Endodermal cell (in vitro differentiated cells): ENCODE results near the gene LMBR1L. TPM values are rescaled to one million over a fixed set of nuclear protein-coding genes. Genes with fewer than 3 reads are reported as not detected.
"Not testable (repeated sequence)": the region's sequence is repeated elsewhere in the genome, so short reads cannot be mapped to it uniquely, and the experiment has no call there.

ENCODE experiments used
- DNase-seq: peaks from one replicate; pipeline ENCODE4 v3.0.0-alpha.2; 2017
- H3K27ac ChIP-seq: 2 replicates; pipeline ENCODE4 v1.5.1; 2013; ENCODE audit warnings: mild to moderate bottlenecking, low read depth, low read length, moderate library complexity
- H3K27me3 ChIP-seq: 2 replicates; pipeline ENCODE4 v1.6.1; 2013; ENCODE audit warnings: mild to moderate bottlenecking, low read length, moderate library complexity; ENCODE audit not compliant: insufficient read depth, control insufficient read depth, poor library complexity, severe bottlenecking
- H3K36me3 ChIP-seq: 2 replicates; pipeline ENCODE4 v1.7.0; 2013; ENCODE audit warnings: mild to moderate bottlenecking, low read length, moderate library complexity; ENCODE audit not compliant: control insufficient read depth, insufficient read depth
- H3K4me1 ChIP-seq: one replicate; pipeline ENCODE4 v1.7.0; 2013; ENCODE audit warnings: low read length; ENCODE audit not compliant: control insufficient read depth, insufficient read depth
- H3K4me3 ChIP-seq: 2 replicates; pipeline ENCODE4 v1.5.1; 2013; ENCODE audit warnings: mild to moderate bottlenecking, low read length, moderate library complexity
- H3K9ac ChIP-seq: 2 replicates; pipeline ENCODE4 v1.6.1; 2013; ENCODE audit warnings: mild to moderate bottlenecking, low read length, moderate library complexity; ENCODE audit not compliant: poor library complexity, severe bottlenecking; ENCODE audit errors: extremely low read depth
- H3K9me3 ChIP-seq: 2 replicates; pipeline ENCODE4 v1.6.1; 2013; ENCODE audit warnings: mild to moderate bottlenecking, low read length, moderate library complexity; ENCODE audit not compliant: control insufficient read depth
- H3K27ac Mint-ChIP-seq: 2 replicates; pipeline ENCODE4 v1.8.0; 2020; ENCODE audit warnings: mixed read lengths
- H3K27me3 Mint-ChIP-seq: 2 replicates; pipeline ENCODE4 v1.8.0; 2021; ENCODE audit warnings: mild to moderate bottlenecking, mixed read lengths; ENCODE audit not compliant: insufficient read depth
- H3K36me3 Mint-ChIP-seq: 2 replicates; pipeline ENCODE4 v1.8.0; 2020; ENCODE audit warnings: low read depth, mixed read lengths
- H3K4me1 Mint-ChIP-seq: 2 replicates; pipeline ENCODE4 v1.8.0; 2020; ENCODE audit warnings: mixed read lengths
- H3K4me3 Mint-ChIP-seq: 2 replicates; pipeline ENCODE4 v1.8.0; 2020; ENCODE audit warnings: mild to moderate bottlenecking, moderate library complexity, mixed read lengths
- H3K9me3 Mint-ChIP-seq: 2 replicates; pipeline ENCODE4 v1.8.0; 2020; ENCODE audit warnings: mild to moderate bottlenecking, mixed read lengths
- WGBS, 2 experiments: methylation state at CpG; one replicate each; pipeline versions ENCODE4 v1.1.5 to v1.1.7; 2013; ENCODE audit warnings: missing lambda C conversion rate in 2 of 2, mixed read lengths in 1 of 2; ENCODE audit not compliant: insufficient coverage in 1 of 2, insufficient read length in 1 of 2; 5-methylcytosine and 5-hydroxymethylcytosine counted together
- total RNA-seq, 2 donors: library from RNA; stranded (reverse); fragmentation: NEBNext Ultra II Directional in 1 of 2; extraction: Animal tissue kit (Norgen Biotek cat#: 25700) in 1 of 2; gene quantifications; 2 replicates in 1 of 2; 3 replicates in 1 of 2; pipeline ENCODE4 v1.2.1, GENCODE V29; 2021
- TF ChIP-seq, protein P1 (sequence below): fragments of 200-600 bp; sonication (generic); conservative IDR thresholded peaks from 2 replicates; pipeline ENCODE4 v1.5.0; 2021; ENCODE audit warnings: antibody characterized with exemption, mild to moderate bottlenecking

The LMBR1L gene
- total RNA-seq, 2 donors from 2014 or later, result 89.5 to 98.6 TPM

DNA sequence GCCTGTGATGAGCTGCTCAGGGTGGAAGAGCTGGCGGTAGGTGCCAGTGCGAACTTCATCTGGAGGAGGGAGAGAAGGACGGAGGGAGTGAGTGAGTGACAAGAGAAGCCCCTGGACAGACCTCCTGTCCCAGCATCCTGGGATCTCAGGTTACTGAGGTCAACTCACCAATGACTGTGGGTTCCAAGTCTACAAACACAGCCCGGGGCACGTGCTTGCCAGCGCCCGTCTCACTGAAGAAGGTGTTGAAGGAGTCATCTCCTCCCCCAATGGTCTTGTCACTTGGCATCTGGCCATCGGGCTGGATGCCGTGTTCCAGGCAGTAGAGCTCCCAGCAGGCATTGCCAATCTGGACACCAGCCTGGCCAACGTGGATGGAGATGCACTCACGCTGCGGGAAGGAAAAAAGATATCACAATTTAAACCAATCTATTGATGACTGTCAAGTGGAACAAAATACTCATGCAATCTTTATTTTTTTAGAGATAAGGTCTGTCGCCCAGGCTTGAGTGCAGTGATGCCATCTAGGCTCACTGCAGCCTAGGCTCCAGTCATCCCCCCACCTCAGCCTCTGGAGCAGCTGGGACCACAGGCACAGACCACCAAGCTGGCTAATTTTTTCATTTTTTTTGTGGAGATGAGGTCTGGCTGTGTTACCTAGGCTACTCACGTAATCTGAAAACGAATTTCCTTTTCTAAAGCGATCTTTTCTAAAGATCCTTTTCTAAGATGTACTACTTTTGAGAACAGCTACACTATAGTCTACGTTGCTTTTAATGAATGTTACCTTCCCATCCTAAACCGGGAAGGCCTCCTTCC is 18.9 kb upstream of the LMBR1L start:
- Mint-ChIP-seq H3K27ac (peak overlapping the region; percentile 97), H3K36me3 (peaks cover 38% of the 10 kb centered on the region), H3K4me1 (peaks cover 17% of the 10 kb centered on the region), H3K27me3 (no peaks in the 10 kb centered on the region), H3K4me3 (peak overlapping the region; percentile 96), H3K9me3 (no peaks in the 10 kb centered on the region)
- WGBS, 2 experiments, result 73 to 81% methylated on average over 6 to 17 of the region's 18 CpGs
- DNase-seq, result no peak
- H3K4me1 ChIP-seq, result no peaks in the 10 kb centered on the region
- H3K9ac ChIP-seq, result peak overlapping the region; percentile 98
- H3K36me3 ChIP-seq, result peaks cover 37% of the 10 kb centered on the region
- TF ChIP-seq, protein P1, sequence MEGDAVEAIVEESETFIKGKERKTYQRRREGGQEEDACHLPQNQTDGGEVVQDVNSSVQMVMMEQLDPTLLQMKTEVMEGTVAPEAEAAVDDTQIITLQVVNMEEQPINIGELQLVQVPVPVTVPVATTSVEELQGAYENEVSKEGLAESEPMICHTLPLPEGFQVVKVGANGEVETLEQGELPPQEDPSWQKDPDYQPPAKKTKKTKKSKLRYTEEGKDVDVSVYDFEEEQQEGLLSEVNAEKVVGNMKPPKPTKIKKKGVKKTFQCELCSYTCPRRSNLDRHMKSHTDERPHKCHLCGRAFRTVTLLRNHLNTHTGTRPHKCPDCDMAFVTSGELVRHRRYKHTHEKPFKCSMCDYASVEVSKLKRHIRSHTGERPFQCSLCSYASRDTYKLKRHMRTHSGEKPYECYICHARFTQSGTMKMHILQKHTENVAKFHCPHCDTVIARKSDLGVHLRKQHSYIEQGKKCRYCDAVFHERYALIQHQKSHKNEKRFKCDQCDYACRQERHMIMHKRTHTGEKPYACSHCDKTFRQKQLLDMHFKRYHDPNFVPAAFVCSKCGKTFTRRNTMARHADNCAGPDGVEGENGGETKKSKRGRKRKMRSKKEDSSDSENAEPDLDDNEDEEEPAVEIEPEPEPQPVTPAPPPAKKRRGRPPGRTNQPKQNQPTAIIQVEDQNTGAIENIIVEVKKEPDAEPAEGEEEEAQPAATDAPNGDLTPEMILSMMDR, result no peak
- H3K4me3 ChIP-seq, result peak overlapping the region; percentile 97
- peak overlapping the region; percentile 98 for H3K27ac ChIP-seq
- no peaks in the 10 kb centered on the region for H3K9me3 ChIP-seq
- H3K27me3 ChIP-seq, result no peaks in the 10 kb centered on the region

DNA sequence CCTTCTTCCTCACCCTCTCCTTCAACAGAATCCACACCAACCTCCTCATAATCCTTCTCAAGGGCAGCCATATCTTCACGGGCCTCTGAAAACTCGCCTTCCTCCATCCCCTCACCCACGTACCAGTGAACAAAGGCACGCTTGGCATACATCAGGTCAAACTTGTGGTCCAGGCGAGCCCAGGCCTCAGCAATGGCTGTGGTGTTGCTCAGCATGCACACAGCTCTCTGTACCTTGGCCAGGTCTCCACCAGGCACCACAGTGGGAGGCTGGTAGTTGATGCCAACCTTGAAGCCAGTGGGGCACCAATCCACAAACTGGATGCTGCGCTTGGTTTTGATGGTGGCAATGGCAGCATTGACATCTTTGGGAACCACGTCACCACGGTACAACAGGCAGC is 17.3 kb upstream of the LMBR1L start:
- not testable (repeated sequence) for H3K27ac ChIP-seq, H3K27ac Mint-ChIP-seq, H3K9me3 Mint-ChIP-seq, H3K4me3 Mint-ChIP-seq, H3K9ac ChIP-seq, H3K4me1 ChIP-seq, H3K27me3 ChIP-seq, H3K9me3 ChIP-seq, DNase-seq, H3K4me3 ChIP-seq, H3K27me3 Mint-ChIP-seq
- 89% methylated on average over 1 of the region's 8 CpGs; no CpG with 5 or more reads in 1 of the 2 experiments for WGBS, 2 experiments
- H3K36me3 ChIP-seq, result peaks cover 37% of the 10 kb centered on the region
- Mint-ChIP-seq H3K4me1 (peaks cover 17% of the 10 kb centered on the region), H3K36me3 (peaks cover 38% of the 10 kb centered on the region)

DNA sequence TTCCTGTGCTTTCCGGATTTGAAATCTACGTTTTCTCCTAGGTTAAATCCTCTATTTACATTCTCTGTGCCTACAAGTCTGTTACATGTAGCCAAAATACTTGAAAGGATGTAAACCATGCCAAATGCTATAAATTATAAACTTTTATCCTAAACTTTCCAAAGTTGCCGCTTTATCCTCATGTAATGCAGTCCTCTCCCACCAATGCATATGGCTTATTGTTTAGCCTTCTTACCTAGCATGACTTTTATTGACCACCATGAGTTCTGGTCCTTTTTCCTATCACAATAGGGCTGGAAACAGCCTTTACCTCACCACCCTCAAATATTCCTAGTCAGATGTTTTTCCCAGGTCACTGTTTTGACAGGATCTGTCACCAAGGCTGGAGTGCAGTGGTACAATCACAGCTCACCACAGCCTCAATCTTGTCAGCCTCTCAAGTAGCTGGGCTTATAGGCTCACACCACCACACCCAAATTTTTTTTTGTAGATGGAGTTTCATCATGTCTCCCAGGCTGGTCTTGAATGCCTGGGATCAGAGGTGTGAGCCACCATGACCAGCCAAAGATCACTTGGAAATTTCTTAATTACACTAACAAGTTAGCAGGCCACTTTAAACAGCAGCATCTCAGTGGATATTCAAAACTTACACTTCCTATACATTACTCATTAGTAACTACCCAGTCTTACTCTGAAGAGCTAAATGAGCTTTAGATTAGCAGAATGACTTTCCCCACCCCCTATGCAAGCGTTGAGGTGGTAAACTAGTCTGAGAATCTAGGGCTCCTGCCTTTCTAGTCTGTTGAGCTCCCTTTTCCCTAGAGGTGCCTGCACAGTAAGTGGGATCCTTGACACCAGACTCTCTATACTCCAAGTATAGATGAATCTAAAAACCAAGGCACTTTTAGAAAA is 16.5 kb upstream of the LMBR1L start:
- WGBS, 2 experiments, result 89 to 95% methylated on average over 4 of the region's 4 CpGs
- Histone ChIP-seq H3K4me3 (no peak overlapping the region), H3K4me1 (no peaks in the 10 kb centered on the region), H3K27ac (no peak overlapping the region), H3K9ac (no peak overlapping the region), H3K36me3 (peaks cover 37% of the 10 kb centered on the region), H3K9me3 (no peaks in the 10 kb centered on the region), H3K27me3 (no peaks in the 10 kb centered on the region)
- DNase-seq, result no peak
- H3K27ac Mint-ChIP-seq, result peak overlapping the region; percentile 29
- TF ChIP-seq, protein P1, result no peak
- no peaks in the 10 kb centered on the region for H3K27me3 Mint-ChIP-seq
- peaks cover 38% of the 10 kb centered on the region for H3K36me3 Mint-ChIP-seq
- H3K4me1 Mint-ChIP-seq, result peaks cover 15% of the 10 kb centered on the region
- H3K9me3 Mint-ChIP-seq, result peaks cover 2% of the 10 kb centered on the region
- H3K4me3 Mint-ChIP-seq, result no peak overlapping the region
